D341Med (cell line): ENCODE results near the gene MATN3.

Experiments
- DNase-seq: peaks from one replicate; pipeline ENCODE4 v3.0.0; 2012; ENCODE audit warnings: low spot score

The MATN3 gene

DNA sequence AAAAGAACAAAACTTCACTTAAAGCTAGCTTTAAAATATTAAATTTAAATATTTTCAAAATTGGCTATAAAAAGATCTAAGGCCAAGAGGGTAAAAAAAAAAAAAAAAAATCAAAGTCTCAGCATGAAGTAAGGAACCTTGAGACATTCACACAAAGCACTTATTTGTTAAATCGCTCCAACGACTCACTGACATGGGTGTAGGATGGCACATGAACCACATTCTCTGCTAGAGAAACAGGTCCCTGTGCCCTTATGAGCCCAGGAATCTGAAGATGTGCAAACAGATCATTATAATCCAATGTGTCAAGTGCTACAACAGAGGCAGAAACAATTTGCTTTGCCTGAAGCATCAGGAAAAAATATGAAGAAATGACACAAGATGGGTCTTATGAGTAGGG is 25.2 kb upstream of the MATN3 start:
- no peak for DNase-seq

DNA sequence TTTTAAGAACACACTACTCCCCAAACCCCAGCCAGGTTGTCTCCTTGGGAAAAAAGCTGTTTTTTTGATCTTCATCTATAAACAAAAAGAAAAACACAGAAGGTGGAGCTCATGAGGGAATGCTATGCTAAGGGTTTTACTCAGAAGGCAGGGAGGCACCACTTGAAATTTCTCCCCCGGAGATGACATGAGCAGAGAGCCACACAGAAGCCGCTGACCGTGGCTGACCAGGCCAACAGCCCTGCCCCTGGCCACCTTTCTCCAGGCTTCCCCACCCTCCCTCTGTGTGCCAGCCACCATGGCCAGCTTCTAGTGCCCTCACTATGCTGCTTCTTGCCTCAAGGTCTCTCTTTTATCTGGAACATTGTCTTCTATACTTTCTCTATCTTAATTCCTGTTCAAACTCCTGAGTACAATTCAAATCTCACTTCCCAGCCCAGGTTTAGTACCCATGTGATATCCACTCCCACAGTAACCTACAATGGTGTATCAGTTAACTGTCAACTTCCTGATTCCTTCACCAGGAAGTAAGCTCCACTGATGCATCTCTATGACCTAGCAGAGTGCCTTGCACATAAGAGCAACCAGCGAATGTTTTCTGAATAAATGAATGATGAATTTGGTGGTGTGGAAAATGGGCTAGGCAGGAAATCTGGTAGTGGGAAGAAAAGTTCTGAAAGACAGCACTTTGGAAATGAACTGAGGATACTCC is 23.6 kb upstream of the MATN3 start:
- DNase-seq = no peak

DNA sequence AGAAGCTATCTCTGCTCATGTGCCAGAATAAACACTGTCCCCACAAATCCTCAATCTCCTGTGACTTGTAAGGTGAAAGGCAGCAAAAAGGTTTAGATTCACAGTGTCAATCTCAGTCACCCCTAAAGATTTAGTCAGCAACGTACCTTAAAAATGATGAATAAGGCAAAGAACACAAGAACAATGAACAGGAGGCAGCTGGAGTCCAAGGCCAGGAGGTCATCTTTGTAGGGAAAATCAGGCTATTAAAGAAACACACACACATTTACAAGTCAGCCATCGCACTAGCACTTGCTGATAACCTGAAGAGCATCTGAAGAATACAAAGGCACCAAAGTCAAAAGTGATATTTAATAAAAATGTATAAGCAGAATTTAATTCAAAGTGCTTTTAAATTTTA is 22.4 kb upstream of the MATN3 start:
- DNase-seq = no peak

DNA sequence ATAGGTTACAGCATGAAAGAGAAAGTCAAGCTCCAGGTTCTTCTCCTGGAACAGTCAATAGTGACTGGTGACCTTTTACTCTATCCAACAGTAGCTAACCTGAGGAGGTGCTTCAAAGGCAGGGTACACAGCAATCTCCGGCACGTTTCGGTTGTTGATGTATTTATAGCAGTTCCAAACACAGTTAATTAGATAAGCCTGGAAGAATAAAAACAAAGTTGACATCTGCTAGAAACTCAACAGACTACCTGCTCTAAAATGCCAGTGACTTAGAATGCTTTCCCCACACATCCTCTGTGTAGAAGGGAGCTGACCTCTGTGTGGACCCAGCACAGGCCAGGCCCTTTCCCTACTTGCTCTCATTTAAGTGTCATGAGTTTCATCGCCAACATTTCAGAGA is 21.8 kb upstream of the MATN3 start:
- DNase-seq = no peak

DNA sequence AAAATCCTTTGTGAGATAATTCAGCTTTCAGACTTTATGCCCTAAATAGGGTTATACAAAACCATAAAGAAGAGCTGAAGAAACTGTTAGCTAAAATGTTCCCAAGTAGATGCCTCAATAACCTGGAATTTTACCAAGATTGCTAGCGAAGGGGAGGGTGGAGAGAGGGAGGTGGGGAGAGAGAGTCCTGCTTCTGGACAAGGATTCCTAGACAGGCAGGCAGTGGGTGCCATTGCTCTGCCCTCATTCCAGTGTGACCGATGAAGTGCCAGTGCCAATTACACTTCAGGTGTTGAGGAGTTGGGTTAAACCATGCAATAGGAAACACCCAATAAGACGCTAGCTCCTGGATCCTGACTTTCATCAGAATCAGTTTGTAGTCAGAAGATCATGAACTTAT is 20.9 kb upstream of the MATN3 start:
- no peak for DNase-seq

DNA sequence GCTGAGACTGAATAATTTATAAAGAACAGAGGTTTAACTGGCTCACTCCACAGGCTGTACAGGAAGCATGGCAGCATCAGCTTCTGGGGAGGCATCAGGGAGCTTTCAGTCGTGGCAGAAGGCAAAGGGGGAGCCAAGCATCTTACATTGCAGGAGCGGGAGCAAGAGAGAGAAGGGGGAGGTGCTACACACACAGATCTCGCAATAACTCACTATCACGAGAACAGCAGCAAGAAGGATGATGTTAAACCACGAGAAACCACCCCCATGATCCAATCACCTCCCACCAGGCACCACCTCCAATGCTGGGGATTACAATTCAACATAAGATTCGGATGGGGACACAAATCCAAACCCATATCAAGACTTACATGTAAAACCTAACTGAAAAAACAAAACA is 17.8 kb upstream of the MATN3 start:
- DNase-seq = no peak

DNA sequence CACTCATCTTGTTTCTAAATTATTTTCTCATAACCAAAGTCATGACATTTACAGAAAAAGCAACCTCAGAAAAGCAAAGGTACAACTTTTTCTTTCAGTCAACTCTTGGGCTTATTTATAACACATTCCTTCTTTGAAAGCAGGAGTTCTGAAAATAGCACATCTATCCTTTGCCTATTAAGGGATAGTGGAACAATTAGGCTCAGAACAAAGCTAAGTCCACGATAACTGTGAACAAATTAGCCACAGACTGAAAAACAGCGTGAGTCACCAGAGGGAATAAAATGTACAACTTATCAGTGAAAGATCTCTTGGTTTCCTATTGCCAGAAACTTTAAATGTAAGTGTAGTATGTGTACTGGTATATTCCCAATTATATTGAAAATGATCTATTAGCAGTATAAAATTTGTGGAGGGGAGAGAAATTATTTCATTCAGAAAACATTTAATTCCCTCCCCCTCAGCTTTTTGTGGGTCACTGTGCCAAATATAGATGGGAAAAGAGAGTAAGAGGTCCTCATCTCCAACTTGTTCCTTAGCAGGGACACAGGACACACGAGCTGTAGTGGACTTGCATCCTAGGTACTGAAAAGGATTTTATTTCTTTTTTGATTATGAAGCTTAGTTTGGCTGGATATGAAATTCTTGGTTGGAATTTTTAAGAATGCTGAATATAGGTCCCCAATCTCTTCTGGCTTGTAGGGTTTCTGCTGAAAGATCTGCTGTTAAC is 15.4 kb upstream of the MATN3 start:
- DNase-seq = no peak

DNA sequence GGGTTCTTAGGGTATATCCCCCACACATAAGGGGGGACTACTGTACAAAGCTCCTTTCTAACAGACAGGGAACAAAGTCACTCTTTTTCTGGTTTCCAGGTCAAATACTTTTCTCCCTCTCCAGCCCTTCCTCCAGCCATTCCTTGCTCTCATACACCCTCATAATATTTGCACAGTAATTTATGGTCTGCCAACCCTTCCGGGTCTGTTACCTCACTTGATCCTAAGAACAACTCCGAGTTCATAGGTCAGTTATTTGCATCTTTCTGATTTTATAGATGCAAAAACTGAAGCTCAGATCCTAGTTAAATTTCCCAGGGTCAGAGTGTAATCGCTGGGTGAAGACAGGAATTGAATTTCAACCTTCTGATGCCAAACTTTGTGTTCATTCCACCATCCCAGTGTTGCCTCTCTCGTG is 14.8 kb upstream of the MATN3 start:
- DNase-seq = no peak

DNA sequence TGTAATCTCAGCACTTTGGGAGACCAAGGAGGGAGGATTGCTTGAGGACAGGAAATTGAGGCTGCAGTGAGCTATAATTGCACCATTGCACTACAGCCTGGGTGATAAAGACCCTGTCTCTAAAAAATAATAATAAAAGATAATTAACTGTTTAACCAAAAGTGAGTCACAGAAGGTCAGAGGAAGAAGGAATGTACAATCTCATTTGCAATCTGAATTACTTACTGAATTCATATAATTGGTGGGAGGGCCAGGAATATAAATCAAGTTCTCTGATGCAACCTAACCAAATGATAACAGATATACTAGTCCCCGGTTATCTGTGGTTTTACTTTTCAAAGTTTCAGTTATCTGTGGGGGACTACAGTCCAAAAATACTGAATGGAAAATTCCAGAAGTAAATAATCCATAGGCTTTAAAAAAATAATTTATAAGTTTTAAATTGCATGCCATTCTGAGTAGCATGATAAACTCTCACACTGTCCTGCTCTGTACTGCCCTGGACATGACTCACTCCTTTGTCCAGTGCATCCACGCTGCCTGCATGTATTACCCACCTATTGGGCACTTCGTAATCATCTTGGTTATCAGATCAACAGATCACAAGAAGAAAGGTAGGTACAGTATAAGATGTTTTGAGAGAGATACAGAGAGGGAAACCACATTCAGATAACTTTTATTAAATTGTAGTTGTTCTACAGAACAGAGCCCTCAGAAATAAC is 12.8 kb upstream of the MATN3 start:
- DNase-seq = no peak

DNA sequence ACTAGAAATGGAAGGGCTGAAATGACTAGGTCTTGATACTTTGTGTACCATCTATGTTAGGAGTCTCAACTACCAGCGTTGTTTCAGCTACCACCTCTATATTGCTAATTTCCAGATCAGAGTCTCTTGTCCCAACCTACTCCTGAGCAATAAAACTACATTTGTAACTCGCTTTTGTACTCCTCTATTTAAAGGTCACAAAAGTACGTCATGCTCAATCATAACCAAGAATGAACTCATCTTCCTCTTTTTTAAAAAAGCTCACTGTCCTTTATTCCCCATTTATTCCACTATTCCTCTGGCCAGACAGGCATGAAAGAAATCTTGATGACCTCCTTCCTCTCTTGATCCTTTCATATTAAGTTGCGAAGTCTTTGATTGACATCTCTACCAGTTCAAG is 11.2 kb upstream of the MATN3 start:
- DNase-seq = no peak

DNA sequence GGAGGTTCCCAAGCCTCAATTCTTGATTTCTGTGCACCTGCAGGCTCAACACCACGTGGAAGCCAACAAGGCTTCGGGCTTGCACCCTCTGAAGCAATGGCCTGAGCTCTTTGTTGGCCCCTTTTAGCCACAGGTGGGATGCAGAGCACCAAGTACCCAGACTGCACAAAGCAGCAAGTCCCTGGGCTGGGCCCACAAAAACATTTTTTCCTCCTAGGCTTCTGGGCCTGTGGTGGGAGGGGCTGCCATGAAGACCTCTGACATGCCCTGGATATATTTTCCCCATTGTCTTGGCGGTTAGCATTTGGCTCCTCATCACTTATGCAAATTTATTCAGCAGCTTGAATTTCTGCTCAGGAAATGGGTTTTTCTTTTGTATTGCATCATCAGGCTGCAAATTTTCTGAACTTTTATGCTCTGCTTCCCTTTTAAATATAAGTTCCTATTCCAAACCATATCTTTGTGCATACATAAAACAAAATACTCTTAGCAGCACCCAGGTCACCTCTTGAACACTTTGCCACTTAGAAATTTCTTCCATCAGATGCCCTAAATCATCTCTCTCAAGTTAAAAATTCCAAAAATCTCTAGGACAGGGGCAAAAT is 9.0 kb upstream of the MATN3 start:
- DNase-seq = no peak

DNA sequence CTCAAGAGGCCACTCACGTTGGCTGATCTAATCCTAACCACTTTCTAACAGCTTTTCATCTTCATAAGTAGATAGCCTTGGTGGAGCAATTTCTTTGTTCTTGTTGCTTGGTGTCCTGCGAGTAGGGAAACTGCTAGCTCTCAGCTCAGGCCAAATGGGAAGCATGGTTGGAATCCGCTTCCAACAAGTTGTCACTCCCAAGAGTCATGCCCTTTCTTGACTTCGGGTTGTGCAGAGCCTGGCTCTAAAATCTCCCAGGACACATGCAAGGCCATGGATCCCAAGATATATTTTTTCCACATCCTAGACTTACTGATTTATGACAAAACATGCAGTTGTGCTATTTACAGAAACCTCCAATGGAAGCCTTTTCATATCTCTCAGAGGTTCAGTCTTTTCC is 7.3 kb upstream of the MATN3 start:
- DNase-seq = no peak

DNA sequence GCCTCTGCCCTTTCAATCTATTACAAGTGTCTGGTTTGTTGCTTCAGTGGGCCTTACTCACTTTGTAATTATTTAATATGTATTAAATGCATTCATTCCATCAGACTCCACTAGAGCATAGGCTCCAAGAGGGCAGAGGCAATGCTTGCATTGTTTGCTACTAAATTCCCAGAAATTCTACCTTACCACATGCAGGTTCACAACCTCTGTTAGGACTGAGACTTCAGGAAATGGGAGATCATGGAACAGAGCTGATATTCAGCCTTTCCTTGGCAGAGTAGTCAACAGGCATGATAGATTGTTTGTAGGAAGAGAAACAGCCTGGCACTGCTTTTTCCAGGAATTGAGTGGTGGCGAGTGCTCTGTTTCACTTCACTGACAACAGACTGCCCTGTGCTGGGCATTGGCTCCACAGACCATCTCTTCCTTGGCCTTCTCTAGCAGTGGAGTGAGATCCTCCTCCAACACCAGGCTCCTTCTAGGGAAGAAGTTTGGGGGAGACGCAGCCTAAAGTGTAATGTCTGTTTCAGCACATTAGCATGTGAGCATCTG is 6.2 kb upstream of the MATN3 start:
- DNase-seq = no peak

DNA sequence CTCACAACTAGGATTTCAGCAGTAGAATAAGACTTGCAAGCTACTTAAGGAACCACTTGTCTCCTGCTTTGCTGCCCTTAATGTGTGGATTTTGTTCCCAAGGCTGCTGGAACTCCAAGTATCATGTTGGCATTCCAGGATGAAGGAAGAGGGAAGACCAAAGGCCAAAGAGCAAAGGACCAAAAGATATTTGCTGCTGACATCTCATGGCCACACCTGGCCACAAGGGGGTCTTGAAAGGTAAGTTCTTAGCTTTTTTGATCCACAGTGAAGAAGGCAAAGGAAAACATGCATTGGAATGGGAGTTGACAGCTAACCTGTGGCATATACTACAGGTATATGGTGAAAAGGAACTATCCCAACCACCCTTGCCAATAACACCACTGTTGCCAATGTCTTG is 3.9 kb upstream of the MATN3 start:
- no peak for DNase-seq

DNA sequence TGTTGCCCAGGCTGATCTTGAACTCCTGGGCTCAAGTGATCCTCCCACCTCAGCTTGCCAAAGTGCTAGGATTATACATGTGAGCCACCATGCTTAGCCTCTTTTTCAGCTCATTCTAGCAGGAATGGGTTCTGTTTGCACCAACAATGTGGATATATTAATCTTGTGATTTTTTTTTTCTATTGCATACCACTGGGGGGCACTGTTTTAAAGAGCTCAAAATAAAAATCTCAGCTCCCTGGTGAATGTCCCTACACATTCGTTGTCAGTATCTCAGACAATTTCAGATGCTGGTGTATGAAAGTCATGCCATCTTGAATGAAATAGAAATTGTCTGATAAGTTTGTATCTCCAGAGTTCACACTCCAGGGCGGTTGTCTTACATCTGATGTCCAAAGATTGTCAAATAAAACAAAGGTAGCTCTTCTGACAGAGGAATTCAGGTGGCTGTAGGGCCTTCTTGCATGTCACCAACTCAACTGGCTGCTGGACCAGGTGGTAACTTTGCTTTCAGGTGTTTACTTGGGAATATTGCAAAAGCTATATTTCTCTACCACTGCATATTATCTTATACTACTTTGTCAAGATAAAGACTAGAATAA is 3.1 kb upstream of the MATN3 start:
- DNase-seq = peak; percentile 58

DNA sequence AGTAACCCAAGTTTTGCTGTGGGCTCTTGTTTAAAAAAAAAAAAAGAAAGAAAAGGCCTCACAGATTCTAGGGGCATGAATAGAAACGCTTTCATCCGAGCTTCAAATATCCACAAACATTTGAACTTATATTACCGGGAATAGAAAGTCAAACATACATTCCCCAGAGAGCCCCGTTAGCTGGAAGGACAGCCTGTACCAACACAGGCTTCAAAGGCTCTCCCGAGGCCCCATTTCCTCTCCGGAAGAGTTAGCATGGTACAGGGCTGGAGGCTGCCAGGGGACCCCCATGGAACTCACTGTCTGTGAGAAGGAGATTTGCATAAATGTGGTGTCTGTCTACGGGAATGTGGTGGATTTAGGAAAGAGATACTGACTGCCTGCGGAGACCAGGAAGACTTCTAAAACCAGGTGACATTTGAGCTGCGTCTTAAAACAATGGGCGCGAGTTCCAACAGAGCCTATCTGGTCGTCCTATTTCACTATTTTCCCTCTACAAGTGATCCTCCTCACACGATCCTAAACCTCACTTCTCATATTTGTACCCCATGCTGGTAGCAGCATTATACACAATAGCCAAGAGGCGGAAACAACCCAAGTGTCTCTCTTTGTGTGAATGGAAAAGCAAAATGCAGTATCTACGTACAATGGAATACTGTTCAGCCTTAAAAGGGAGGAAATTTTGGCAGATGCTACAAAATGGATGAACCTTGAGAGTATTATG is 820 bp upstream of the MATN3 start:
- DNase-seq = no peak

DNA sequence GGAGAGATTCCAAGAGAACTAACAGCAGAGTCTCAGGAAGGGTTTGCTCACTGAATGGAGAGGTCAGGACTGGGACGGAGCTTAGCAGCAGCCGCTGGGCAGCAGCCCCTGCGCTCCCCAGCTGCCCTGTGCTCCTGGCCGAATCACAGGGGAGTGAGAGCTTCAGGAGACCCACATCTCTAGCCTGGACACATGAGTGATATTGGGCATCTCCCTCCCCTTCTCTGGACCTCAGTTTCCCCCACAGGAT is 511 bp downstream of the MATN3 start:
- no peak for DNase-seq

DNA sequence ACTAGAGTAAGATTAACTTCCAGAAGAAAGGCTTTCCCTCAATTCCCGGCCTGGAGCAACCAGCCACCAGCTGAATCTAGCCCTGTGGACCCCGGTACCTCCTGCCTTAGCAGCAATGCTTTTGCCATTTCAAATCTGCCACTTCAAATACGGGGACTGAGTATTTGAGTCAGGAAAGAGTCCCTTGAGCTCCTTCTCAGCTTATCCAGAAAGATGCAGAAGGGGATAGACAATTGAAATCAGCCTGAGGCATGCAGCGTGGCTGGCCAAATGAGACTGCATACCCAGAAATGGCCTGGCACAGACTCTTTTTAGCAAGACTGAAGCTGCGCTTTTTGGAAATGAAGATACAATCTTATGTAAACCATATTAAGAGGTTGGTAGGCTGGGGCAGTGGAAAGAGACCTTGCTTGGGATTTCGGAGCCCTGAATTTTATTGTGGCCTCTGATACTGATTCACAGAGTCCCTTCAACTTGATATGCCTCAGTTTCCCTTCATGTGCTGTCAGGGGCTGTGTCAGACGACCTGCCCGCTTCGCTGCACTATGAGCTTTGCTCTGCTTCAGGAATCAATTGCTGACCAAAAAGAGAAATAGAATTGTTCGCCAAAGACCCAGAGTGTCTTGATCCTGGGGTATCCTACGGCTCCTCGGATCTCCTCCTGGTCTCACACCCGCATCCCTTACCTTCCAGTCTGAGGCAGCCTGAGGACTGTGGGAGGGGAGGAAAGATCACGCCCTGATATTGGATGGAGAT is 1.0 kb downstream of the MATN3 start:
- no peak for DNase-seq

DNA sequence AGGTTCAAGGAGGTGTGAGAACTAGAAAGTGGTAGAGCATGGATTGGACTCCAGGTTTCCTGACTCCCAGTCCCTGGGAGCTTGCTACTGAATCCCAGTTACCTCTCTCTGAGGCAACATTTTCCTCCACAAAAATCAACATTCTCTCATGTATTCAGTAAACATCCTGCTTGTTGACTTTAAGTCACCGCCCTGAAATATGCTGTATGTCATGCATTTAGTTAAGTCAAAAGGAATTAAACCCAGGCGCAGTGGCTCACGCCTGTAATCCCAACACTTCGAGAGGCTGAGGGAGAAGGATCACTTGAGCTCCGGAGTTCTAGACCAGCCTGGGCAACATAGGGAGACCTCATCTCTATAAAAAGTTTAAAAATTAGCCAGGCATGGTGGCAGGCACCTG is 3.8 kb downstream of the MATN3 start:
- no peak for DNase-seq

DNA sequence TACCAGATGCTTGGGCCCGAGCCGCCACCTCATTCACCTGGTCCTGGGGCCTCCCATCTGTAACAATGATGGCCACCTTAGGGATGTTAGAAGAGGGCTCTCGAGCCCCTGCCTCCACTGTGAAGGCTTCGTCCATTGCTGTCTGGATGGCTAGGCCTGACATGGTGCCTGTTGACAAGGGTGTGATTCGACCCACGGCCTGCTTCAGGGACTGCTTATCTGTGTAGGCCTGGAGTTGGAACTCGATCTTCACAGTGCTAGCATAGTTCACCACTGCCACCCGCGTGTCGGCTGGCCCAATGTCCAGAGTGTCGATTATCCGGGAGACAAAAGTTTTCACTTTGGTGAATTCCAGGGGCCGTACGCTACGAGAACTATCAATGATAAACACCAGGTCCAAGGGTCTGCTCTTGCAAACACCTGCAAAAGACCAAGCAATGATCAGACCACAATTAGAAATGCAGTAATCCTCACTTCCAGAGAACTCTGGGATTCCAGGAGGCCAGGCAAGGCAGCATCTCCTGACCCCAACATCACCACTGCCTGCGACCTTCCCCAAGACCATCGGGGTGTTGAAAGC is 6.5 kb downstream of the MATN3 start:
- no peak for DNase-seq
